SH-SY5Y (cell line): ENCODE results near the gene HAPSTR1.

Experiments used
- GATA2 ChIP-seq: IDR thresholded peaks from 2 replicates; pipeline ENCODE4 v1.6.1; 2011; ENCODE audit warnings: mild to moderate bottlenecking, low read depth, low read length
- GATA3 ChIP-seq: IDR thresholded peaks from 2 replicates; pipeline ENCODE4 v1.6.1; 2011; ENCODE audit warnings: low read depth, mild to moderate bottlenecking, low read length, moderate library complexity

DNA sequence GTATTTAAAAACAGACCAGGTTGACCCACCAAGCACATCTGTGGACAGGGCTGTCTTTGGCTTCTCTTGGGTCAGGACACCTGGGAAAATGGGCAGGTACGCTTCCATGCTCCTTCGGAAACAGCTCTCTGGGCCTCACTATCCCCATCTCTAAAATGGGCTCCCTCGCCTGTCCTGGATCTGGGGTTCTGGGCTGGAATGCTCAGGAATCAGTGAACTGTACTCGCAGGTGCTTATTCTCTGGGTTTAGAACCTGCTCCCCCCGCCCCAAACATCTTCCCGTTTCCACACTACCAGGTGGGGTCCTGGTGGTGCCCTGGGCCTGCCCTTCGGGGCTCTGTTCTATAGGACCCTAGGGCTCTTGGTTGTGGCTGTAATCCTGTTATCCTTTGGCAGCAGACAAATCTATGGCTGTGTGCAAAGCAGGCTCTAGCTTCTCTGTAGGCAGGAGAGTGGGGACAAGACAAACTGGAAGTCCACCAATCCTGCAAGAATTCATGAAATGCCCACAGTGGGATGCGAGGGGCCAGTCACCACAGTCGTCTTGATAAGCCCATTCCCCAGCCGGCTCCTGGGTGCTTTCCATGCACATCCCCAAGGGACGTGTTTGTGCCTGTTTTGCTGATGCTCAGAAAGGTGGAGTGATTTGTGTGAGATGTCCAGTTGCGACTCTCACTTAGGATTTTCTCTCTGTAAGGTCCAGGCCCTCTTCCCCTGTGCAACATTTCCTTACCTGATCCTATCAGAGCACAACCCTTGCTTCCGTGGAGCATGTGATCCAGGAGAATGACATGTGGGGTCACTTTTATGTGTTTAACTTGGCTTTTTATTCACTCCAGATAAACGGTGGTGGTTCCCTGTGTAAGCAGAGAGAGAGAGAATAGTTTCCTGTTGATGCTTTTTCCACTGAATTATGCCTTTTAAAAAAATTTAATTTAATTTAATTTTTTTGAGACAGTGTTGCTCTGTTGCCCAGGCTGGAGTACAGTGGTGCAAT lies 37.2 kb downstream of the HAPSTR1 start:
- no peak for TF ChIP-seq GATA3
- TF ChIP-seq GATA2, result no peak
